HG02678 (cell line): Measurements from ENCODE around the gene PPCDC.

Experiments
- ATAC-seq: cut with Tn5 transposase; IDR thresholded peaks from one replicate; pipeline ENCODE4 v1.9.1; 2021; ENCODE audit warnings: mild to moderate bottlenecking, moderate library complexity; ENCODE audit not compliant: unreplicated experiment

Gene PPCDC, protein sequence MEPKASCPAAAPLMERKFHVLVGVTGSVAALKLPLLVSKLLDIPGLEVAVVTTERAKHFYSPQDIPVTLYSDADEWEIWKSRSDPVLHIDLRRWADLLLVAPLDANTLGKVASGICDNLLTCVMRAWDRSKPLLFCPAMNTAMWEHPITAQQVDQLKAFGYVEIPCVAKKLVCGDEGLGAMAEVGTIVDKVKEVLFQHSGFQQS

DNA sequence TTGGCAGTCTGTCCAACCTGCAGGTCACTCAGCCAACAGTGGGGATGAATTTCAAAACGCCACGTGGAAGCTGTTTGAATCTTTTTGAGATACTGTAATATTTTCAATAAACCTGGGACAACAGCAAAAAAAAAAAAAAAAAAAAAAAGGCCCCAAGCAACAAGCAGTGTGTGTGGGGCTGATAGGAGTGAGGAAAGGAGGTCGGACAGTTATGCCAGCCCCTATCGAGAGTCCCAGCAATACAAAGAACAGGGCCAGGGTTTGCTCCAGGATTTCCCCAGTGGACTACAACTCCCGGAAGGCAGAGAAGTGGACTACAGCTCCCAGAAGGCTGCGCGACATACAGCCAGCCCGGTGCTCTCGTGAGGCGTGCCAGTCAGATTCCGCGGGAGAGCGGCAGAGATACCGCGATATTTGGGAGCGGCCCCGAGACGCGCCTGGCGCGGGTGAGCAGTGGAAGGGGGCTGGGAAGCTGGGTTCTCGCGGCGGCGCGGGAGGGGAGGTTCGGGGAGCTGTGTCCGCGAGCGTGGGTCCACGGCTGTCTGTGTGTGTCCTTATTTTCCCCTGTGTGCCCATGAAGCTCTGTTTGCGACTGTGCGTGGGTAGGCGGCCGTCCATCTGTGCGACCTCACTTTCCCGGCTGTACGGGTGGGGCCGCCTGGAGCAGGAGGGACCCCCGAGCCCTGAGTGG is at the start of gene PPCDC:
TSS of gene PPCDC (plus strand) at position 410 of the 691 bp plus-strand sequence. CDS start 4,729 bp downstream, outside the sequence.
- ATAC-seq: peak; percentile 96

DNA sequence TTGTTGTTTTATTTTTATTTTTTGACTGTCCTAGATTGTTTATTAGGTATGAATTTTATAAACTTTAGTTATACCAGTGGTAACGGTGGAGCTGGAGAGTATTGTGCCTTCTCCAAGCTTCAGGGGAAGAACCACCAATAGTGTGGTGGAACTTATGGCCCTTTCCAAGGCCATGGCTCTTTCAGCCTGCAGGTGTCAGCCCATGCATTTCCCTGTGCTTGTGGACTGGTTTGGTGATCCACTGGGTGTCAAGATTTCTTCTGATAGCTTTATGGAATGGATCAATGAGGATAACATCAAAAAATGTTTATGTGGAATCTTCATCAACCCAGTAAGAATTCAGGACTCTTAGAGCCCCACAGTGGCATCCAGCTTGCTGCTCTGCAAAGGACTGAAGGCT is 47.2 kb upstream of the PPCDC start:
- no peak for ATAC-seq

DNA sequence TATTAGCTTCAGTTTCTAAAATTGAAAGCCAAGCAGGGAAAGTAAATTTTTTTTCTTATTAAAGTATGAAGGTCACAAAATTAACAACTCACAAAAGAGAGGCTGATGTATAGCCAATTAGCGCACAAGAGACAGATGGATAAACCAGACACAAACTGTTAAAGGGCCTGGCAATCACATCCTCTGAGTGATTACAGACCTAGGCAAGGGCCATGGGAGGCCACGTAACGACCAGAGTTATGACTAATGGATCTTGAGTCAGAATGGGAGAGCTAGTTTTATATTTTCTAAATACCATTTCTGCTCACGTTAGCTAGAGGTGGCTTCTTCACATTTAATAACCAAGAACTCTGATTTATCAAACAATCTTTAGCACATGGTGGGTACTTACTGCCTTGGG is 45.8 kb upstream of the PPCDC start:
- no peak for ATAC-seq

DNA sequence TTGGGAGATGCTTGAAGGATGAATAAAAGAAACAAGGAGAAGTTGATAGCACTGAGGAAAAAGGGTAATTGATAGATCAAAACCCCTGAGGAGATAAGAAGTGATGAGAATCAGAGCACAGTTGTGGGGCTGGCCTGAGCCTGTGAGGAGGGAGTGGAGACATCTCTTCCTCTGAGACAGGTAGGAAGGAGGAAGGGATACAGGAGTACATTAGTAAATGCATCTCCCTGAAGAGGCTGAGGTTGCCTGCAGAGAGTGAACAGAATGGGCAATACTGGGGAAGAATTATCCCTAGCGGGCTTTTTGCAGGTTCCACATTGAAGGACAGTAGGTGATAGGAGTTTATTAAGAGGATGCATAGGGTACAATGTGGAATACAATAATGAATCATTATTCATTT is 45.3 kb upstream of the PPCDC start:
- no peak for ATAC-seq

DNA sequence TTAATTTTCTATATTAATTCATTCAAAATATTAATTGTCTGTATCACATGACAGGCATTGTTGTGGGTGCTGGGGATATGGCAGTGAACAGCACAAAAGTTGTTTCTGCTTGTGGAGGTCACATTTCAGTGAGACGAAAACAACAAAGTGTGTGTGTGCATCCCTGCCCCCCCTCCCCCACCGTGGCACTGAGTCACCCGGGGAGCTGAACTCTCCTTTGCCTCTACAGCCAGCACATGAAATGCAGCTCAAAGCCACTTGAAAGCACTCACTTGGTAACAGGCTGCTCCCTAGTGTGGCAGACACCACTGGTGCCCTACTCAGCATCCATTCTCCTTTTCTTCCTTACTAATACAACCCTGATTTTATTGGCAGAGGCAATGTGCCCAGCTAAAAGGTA is 44.9 kb upstream of the PPCDC start:
- no peak for ATAC-seq

DNA sequence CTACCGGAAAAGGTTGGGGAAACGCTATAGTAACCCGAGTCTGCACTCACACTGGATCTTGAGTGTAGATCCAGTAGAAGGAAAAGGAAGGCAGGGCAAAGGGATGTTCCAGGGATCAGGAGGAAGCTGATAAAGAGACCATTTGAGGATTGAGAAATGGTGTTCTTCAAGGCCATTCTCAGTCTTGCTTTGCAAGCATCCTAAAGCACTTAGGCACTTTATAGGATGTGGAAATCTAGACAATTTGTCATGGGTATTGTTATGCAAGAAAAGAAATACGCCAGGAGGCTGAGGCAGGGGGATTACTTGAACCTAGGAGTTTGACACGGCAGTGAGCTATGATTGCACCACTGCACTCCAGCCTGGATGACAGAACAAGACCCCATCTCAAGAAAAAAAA is 41.2 kb upstream of the PPCDC start:
- ATAC-seq: no peak

DNA sequence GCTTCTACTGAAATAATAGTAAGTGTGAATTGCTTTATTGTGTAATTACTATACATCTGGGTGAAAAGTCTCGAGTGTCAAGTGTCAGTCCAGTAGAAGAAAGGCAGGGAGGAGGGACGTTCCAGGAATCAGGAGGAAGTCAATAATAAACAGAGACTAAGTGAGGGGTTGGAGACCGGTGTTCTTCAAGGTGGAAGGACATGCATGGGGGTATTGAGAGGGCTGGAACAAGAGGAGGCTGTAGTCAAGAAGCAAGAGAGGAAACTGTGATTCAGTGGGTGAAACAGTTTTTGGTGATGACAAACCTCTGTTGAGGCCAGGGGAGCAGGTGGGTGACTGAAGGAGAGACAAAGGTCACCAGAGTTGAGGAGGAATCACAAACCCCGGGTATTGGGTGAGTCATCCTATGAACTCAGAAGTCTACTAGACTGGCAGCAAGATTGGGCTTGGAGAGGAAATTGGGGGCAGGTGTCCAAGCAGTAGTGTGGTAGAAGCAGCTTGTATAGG is 39.6 kb upstream of the PPCDC start:
- ATAC-seq: no peak

DNA sequence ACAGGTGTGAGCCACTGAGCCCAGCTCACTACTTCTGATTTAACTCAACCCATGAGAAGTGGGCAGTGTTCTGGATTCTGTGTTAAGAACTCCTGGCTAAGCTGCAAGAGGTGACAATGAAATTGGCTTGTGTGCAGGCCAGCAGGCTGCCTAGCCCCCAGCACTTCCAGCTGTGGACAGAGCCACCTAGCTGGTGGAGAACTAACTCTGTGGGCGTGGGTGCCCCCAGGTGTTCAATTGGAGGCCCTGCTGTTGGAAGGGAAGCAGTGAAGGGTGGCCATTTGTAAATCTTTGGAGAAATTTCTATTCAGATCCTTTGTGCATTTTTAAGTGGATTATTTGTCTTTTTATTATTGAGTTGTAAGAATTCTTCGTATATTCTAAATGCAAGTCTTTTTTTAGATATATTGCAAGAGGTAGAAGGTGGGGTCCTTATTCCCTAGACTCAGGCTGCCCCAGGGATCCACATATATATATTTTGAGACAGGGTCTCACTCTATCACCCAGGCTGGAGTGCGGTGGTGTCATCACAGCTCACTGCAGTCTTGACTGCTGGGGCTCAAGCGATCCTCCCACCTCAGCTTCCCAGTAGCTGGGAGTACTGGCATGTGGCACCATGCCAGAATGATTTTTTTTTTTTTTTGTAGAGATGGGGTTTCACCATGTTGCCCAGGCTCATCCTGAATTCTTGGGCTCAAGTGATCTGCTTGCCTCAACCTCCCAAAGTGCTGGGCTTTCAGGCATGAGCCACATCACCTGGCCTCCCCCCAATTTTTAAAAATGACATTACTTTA is 35.2 kb upstream of the PPCDC start:
- ATAC-seq: no peak

DNA sequence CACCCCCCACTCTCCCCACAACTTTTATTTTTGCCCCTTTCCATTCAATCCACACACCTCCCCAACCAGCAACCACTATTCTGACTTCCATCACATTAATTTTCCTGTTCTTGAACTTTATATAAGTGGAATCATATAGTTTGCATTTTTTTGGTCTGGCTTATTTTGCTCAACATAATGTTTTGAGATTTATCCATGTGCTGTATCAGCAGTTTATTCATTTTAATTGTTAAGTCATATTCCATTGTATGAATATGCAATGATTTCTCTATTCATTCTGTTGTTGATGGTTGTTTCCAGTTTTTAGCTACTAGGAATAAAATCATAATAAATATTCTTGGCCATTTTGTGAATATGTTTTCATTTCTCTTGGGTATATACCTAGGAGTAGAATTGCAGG is 33.9 kb upstream of the PPCDC start:
- no peak for ATAC-seq

DNA sequence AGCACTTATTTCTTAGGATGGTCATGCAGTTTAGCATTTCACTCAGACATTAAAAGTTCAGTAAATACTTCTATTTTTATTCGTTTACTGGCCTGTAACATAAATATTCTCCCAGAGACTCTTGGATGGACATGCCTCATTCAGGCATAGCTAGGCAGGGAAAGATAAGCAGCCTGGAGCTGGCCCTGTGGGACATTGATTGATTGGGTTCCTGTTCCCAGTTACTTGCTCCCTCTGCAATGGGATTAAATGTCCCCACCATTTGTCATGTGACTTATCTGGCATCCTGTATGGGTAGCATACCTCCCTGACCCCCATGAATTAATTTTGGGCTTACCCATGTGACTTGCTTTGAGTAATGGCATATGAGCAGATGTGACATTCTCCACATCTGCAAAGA is 30.8 kb upstream of the PPCDC start:
- ATAC-seq: no peak

DNA sequence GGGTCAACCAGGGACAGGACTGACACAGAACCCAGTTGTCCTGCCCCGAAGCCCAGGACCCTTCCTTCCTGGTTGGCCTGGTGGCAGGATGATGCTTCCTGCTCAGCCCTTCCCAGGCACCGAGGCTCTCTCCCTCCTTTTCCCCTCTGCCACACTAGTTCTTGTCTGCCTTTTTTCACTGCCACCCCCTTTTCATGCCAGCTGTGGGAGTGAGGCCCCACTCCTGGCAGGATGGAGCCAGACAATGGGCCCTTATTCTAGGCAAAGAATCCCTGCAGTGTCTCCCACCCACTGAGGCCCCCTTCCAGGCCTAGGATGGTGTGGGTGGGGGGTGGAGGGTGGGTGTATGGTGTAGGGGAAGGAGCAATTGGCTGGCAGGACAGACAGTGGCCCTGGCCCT is 29.2 kb upstream of the PPCDC start:
- no peak for ATAC-seq

DNA sequence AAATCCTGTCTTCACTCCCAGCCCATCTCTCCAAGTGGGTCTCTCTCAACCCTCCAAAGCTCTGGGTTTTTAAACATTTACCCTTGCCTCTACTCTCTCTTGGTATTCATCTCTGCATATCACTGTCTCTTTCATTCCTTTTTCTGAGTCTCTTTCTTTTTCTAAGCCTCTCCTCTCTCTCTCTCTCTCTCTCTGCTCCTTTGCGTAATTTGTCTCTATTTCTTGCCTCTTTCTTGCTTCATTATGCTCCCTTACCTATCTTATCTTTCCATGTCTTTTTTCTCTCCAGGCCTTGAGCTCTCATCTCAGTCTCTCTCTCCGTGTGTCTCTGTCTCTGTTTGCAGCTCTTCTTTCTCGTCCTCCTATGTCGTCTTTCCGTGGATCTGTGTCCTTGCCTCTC is 28.7 kb upstream of the PPCDC start:
- ATAC-seq: no peak

DNA sequence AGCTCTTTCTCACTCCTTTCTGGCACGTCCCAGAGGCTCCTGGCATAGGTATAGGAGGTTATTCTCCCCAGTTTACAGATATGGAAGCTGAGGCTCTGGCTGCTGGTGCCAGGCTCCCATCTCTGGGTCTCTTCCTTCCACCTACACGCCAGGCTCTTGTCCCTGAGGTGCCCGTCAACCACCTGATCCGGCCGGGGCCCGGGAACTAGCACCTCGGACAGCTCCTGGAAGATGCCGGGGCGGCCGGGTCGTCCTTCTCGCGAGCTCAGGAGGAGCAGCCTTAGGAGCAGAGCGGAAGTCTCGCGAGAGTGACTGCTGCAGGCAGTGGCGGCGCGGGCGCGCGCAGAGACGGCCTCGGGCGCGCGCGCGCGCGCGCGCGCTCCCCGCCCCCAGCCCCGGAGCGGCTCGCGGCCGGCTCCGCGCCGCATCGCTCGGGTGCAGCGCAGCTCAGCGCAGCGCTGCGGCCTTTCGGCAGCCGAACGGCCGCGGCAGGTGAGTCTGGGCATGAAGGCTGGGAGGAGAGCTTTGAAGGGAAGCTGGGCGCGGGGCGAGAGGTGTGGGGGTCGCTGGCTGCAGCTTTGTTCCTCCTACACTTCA is 28.1 kb upstream of the PPCDC start, which contains the start of gene SCAMP5:
TSS of gene SCAMP5 (plus strand) at position 382 of the 597 bp plus-strand sequence. CDS start 16,277 bp downstream, outside the sequence.
- ATAC-seq: peak; percentile 78

DNA sequence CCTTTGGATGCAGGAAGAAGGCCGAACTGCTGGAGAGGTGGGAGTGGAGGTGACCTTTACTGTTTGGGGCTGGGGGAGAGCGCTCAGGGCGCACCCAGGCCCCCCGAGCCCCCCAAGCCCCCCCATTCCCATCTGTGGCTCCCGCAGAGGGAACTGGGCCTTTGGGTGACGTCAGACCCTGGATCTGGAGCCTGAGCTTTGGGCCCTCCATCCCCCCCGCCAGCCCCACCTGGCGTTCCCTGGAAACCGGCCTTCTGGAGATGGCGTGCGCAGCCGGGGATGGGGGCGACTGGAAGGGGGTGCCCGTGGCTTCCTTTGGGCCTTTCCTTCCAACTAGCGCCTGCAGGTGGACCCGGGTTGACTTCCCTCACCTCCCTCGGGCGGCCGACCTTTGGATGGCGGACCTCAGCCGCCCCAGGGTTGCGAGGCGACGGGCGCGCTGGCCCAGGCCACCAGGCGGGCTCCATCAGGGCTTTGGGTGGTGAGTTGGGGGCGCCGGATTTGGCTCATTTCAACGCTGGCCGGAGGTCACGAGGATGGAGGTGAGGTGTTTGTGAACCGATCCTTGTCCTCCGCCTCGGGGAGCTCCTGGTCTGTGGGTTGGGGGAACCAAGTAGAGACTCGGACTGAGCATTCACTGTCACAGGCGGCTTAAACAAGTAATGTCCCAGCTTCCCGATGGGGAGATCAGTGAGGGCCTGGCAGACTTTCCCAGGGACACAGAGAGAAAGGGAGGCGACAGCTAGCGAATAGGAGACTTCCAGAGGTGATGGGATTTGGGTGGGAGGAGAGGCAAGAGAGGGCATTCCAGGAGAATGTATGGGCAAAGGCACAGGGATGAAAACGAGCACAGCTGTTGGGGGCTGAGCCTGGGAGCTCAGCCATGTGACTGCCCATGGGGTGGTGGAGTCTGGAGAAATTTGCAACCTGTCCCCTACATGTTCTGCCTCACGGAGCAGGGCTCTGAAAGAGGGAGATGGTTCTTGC is 27.3 kb upstream of the PPCDC start:
- ATAC-seq: no peak

DNA sequence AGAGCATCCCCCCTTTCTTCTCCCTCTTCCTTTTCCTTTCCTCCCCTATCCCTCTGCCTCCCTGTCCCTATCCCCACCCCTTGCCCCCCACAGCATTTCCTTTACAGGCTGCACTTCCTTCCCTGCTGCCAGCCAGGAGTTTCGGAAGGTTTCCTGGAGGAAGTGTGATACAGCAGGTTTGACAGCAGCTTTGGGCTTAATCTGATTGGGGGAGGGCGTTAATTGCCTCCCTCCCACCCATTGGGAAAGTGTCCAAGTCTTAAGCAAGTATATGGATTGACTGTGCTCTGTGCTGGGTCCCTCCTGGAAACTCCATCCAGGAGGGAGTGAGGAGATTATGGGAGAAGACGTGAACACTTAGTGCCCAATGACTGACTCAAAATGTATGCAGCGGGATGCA is 26.2 kb upstream of the PPCDC start:
- ATAC-seq: no peak

DNA sequence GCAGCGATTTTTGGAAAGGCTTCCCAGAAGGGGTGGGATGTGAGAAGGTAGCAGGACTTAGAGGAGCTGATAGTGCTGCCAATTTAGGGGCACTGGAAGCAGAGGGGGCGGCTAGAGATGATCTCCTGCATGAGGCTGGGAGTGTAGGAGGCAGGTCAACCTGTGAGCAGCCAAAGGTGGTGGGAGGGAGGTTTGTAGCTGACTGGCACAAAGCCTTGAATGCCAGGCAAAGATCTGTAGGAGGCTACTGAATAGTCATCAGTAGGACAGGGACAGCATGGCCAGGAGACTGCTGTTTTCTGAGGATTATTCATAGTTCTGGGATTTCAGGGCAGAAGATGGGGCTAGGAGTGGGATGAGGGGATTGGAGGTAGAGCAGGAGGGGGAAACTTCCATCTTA is 25.8 kb upstream of the PPCDC start:
- ATAC-seq: no peak

DNA sequence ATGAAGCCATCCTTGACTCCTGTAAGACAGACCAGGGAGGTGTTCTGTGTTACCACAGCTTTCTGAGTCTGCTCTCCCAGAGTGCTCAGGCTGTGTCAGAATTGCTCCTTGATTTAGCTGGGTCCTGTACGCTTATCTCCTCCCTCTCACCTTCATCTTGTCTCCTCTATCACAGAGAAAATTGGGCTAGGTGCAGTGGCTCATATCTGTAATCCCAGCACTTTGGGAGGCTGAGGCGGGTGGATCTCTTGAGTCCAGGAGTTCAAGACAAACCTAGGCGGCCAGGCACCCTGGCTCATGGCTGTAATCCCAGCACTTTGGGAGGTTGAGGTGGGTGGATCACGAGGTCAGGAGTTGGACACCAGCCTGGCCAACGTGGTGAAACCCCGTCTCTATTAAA is 22.1 kb upstream of the PPCDC start:
- no peak for ATAC-seq

DNA sequence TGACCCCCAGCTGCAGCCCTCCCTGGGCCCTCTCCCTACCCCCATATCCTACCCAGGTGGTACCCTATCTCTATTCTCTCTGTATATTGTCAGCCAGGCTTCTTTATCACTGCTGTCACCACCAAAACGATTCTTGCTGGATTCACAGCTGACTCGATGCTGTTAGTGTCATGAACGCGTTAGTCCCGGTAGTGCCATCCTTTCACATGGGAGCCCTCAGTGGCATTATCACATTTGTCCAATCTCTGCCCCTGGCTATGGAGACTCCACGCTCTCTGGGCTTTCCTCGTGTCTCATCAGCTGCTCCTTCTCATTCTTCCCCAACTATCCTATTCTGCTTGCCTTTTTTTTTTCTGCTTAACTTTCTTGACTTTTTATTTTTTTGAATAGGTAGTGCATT is 21.0 kb upstream of the PPCDC start:
- ATAC-seq: no peak

DNA sequence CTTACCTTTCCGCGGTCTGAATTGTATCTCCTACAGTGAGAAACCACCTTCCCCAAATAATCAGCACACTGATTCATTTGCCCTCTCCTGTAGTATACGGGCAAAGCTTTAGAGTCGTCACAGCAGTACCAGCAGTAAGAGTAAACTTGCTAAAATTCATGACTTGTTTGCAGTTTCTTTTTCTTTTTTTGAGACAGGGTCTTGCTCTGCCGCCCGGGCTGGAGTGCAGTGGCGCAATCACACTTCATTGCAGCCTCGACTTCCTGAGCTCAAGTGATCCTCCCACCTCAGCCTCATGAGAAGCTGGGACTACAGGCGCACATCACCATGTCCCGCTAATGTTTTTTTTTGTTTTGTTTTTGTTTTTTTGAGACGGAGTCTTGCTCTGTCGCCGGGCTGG is 16.2 kb upstream of the PPCDC start:
- no peak for ATAC-seq

DNA sequence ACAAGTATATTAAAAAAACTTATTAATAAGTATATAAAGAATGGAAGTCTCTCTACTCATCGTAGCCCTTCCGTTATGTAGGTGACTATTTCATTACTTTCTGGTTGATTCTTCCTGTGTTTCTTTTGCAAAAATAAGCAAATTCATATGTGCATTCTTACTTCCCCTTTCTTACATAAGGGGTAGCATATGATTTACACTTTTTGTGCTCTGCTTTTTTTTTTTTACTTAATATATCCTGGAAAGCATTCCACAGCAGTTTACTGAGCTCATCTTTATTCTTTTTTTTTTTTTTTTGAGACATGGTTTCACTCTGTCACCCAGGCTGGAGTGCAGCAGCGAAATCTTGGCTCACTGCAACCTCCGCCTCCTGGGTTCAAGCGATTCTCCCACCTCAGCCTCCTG is 15.2 kb upstream of the PPCDC start:
- ATAC-seq: no peak
